ENCODE data around the gene AP2A2. TPM values are rescaled to one million over a fixed set of nuclear protein-coding genes. Genes with fewer than 3 reads are reported as not detected.

The AP2A2 gene
- total RNA-seq, 1 experiment from 2014 or later: 47.1 TPM

- no peak for TF ChIP-seq AR (CRISPR knock-in tag; IDR thresholded peaks at IDR 0.05)
- no peak for TF ChIP-seq ZNF671 (CRISPR knock-in tag; IDR thresholded peaks at IDR 0.05)
- no peak for TF ChIP-seq ETV6 (CRISPR knock-in tag; IDR thresholded peaks at IDR 0.05)
- TF ChIP-seq CREB1 (CRISPR knock-in tag; IDR thresholded peaks at IDR 0.05): no peak
- TF ChIP-seq GRHL2 (CRISPR knock-in tag; IDR thresholded peaks at IDR 0.05; ENCODE audit: insufficient replicate concordance, severe bottlenecking): no peak
- no peak for TF ChIP-seq PRRX2 (CRISPR knock-in tag; IDR thresholded peaks at IDR 0.05)
- TF ChIP-seq NR2C2 (CRISPR knock-in tag; IDR thresholded peaks at IDR 0.05): no peak
- no peak for TF ChIP-seq STAT6 (CRISPR knock-in tag; conservative IDR thresholded peaks at IDR 0.05; ENCODE audit: low read depth)
- TF ChIP-seq SOX15 (CRISPR knock-in tag; IDR thresholded peaks at IDR 0.05): no peak
Measured at GRCh38 chr11:997907-998306, 72.2 kb downstream of the AP2A2 start (continued).

- Mint-ChIP-seq H3K4me3 (no peak overlapping the region), H3K27me3 (ENCODE audit: low read depth) (no peaks in the 10 kb centered on the region), H3K36me3 (peaks cover 42% of the 10 kb centered on the region), H3K4me1 (no peaks in the 10 kb centered on the region), H3K9me3 (peaks cover 4% of the 10 kb centered on the region), H3K27ac (no peak overlapping the region)
- ATAC-seq: no peak
- ChIA-PET CTCF (no interaction called here), POLR2A (interaction anchor here (0.6 to 0.7 kb wide), 2 partner anchors 16 to 150 kb away, joined by 3 to 5 read pairs; no protein-coding TSS in a partner anchor)
- TF ChIP-seq CBFB (CRISPR knock-in tag; IDR thresholded peaks at IDR 0.05; ENCODE audit: low read depth) (no peak), NFATC4 (CRISPR knock-in tag; IDR thresholded peaks at IDR 0.05) (no peak), IRF2 (CRISPR knock-in tag; IDR thresholded peaks at IDR 0.05; ENCODE audit: borderline replicate concordance, low read depth) (no peak), SP1 (CRISPR knock-in tag; conservative IDR thresholded peaks at IDR 0.05) (no peak), ZNF263 (CRISPR knock-in tag; IDR thresholded peaks at IDR 0.05; ENCODE audit: low read depth) (no peak), TEAD4 (CRISPR knock-in tag; IDR thresholded peaks at IDR 0.05) (no peak), CTCF (IDR thresholded peaks at IDR 0.05) (no peak), ETV6 (CRISPR knock-in tag; IDR thresholded peaks at IDR 0.05) (no peak), FOXK1 (CRISPR knock-in tag; IDR thresholded peaks at IDR 0.05) (no peak), ATF1 (CRISPR knock-in tag; IDR thresholded peaks at IDR 0.05) (no peak), ZNF219 (CRISPR knock-in tag; IDR thresholded peaks at IDR 0.05; ENCODE audit: borderline replicate concordance) (no peak)
- no peak for DNase-seq (ENCODE audit: low spot score)
Measured at GRCh38 chr11:999009-999408, 73.3 kb downstream of the AP2A2 start.

All from WTC11 (cell line).